ENCODE results near the gene RALGAPA2.

RALGAPA2 gene

DNA sequence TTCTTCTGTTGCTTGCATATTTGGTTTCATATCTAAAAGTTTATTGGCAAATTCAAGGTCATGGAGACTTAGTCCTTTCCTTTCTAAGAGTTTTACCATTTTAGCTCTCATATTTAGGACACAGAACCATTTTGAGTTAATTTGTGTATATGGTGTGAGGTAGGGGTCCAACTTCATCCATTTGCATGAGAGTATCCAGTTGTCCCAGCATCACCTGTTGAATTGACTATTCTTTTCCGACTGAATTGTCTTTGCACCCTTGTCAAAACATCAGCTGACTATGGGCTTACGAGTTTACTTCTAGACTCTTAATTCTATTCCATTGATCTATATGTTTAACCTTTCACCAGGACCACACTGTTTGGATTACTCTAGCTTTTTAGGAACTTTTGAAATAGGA is 157.5 kb downstream of the RALGAPA2 start:
- no peak overlapping the region for H3K9ac ChIP-seq (ENCODE audit: low read length)
- no peaks in the 10 kb centered on the region for H3K4me1 ChIP-seq (ENCODE audit: low read length)
- H3K4me2 ChIP-seq (ENCODE audit: low read length) = no peak overlapping the region
- H3K27me3 ChIP-seq (ENCODE audit: low read depth, low read length) = no peaks in the 10 kb centered on the region
- H3K4me3 ChIP-seq (ENCODE audit: low read length) = no peak overlapping the region
- H2AFZ ChIP-seq (ENCODE audit: low read depth, low read length) = no peak overlapping the region
- no peaks in the 10 kb centered on the region for H3K36me3 ChIP-seq (replicated peaks; ENCODE audit: low read depth, low read length)
- no peak overlapping the region for H3K27ac ChIP-seq (ENCODE audit: low read length)
- TF ChIP-seq, protein P1, sequence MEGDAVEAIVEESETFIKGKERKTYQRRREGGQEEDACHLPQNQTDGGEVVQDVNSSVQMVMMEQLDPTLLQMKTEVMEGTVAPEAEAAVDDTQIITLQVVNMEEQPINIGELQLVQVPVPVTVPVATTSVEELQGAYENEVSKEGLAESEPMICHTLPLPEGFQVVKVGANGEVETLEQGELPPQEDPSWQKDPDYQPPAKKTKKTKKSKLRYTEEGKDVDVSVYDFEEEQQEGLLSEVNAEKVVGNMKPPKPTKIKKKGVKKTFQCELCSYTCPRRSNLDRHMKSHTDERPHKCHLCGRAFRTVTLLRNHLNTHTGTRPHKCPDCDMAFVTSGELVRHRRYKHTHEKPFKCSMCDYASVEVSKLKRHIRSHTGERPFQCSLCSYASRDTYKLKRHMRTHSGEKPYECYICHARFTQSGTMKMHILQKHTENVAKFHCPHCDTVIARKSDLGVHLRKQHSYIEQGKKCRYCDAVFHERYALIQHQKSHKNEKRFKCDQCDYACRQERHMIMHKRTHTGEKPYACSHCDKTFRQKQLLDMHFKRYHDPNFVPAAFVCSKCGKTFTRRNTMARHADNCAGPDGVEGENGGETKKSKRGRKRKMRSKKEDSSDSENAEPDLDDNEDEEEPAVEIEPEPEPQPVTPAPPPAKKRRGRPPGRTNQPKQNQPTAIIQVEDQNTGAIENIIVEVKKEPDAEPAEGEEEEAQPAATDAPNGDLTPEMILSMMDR (IDR thresholded peaks at IDR 0.05; ENCODE audit: low read depth, low read length) = no peak
- no peak for TF ChIP-seq EZH2phosphoT487 (IDR thresholded peaks at IDR 0.05; ENCODE audit: low read depth)
- H3K79me2 ChIP-seq (ENCODE audit: low read length) = no peaks in the 10 kb centered on the region
- H4K20me1 ChIP-seq (ENCODE audit: insufficient read depth, low read length) = no peaks in the 10 kb centered on the region
- no peaks in the 10 kb centered on the region for H3K9me3 ChIP-seq (ENCODE audit: insufficient read depth, low read length)

DNA sequence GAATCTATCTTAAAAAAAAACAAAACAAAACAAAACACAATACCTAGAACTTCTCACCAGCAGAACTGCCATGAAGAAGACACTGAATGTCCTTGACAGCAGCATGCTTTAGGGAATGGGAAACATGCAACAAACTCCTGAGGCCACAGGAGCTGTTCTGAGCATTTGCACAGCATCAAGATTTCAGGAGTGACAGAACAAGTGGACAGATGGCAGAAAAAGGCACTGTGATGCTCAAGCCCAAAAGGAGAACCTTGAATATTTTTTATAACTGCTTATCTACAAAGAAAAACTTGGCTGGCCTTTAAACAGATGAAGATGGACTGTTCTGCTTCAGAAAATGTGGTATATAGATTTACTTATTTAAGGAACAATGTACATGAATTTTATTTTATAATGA is 158.9 kb downstream of the RALGAPA2 start:
- H3K9me3 ChIP-seq (ENCODE audit: insufficient read depth, low read length) = no peaks in the 10 kb centered on the region
- no peak overlapping the region for H3K9ac ChIP-seq (ENCODE audit: low read length)
- no peaks in the 10 kb centered on the region for H3K36me3 ChIP-seq (replicated peaks; ENCODE audit: low read depth, low read length)
- H3K27me3 ChIP-seq (ENCODE audit: low read depth, low read length) = no peaks in the 10 kb centered on the region
- H3K4me1 ChIP-seq (ENCODE audit: low read length) = no peaks in the 10 kb centered on the region
- no peak for TF ChIP-seq EZH2phosphoT487 (IDR thresholded peaks at IDR 0.05; ENCODE audit: low read depth)
- TF ChIP-seq, protein P1 (IDR thresholded peaks at IDR 0.05; ENCODE audit: low read depth, low read length) = no peak
- H4K20me1 ChIP-seq (ENCODE audit: insufficient read depth, low read length) = no peaks in the 10 kb centered on the region
- no peak overlapping the region for H3K4me3 ChIP-seq (ENCODE audit: low read length)
- no peak overlapping the region for H2AFZ ChIP-seq (ENCODE audit: low read depth, low read length)
- H3K27ac ChIP-seq (ENCODE audit: low read length) = no peak overlapping the region
- no peaks in the 10 kb centered on the region for H3K79me2 ChIP-seq (ENCODE audit: low read length)
- no peak overlapping the region for H3K4me2 ChIP-seq (ENCODE audit: low read length)

DNA sequence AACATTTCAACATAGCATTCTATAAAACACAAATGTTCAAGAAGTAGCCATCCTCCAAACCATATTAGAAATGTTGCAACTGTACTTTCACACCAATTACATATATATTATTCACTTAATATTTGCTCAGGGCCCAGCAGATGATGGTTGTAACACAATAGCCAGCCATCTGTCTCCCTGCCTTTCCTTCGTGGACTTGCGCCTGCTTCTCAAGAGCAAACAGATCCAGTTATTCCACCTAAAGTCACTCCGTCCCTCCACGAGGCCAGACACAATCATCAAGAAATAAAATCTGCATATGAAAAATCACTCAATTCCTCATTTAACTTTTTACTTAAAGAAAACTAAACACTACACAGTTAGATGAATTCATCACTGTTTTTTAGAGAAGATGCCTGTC is 160.4 kb downstream of the RALGAPA2 start:
- Histone ChIP-seq H3K36me3 (replicated peaks; ENCODE audit: low read depth, low read length) (no peaks in the 10 kb centered on the region), H3K4me3 (ENCODE audit: low read length) (no peak overlapping the region), H3K9me3 (ENCODE audit: insufficient read depth, low read length) (no peaks in the 10 kb centered on the region), H3K4me1 (ENCODE audit: low read length) (peaks cover 8% of the 10 kb centered on the region), H3K79me2 (ENCODE audit: low read length) (no peaks in the 10 kb centered on the region), H3K4me2 (ENCODE audit: low read length) (no peak overlapping the region), H3K9ac (ENCODE audit: low read length) (no peak overlapping the region), H3K27ac (ENCODE audit: low read length) (no peak overlapping the region), H3K27me3 (ENCODE audit: low read depth, low read length) (no peaks in the 10 kb centered on the region), H4K20me1 (ENCODE audit: insufficient read depth, low read length) (no peaks in the 10 kb centered on the region), H2AFZ (ENCODE audit: low read depth, low read length) (no peak overlapping the region)
- TF ChIP-seq EZH2phosphoT487 (IDR thresholded peaks at IDR 0.05; ENCODE audit: low read depth) = no peak
- TF ChIP-seq, protein P1 (IDR thresholded peaks at IDR 0.05; ENCODE audit: low read depth, low read length) = no peak

DNA sequence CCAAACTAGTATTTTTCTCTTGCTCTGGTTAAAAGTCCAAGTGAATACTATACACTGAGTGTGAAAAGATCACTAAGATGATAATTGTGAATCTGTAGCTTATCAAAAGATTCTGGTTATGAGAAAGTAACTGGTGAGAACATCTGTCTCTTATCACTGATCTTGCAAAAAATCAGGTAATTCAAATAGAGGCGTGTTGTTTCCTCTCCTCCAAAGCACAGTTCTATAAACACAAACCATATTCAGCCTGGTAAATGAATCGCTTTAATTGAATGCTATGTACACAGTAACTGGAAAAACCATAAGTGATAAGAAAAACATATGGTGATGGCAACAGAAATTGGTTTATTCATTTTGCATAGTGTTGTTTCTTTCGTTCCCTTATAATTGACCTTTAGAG is 161.0 kb downstream of the RALGAPA2 start:
- TF ChIP-seq EZH2phosphoT487 (IDR thresholded peaks at IDR 0.05; ENCODE audit: low read depth) = no peak
- TF ChIP-seq, protein P1 (IDR thresholded peaks at IDR 0.05; ENCODE audit: low read depth, low read length) = no peak
- no peak overlapping the region for H3K4me3 ChIP-seq (ENCODE audit: low read length)
- no peak overlapping the region for H3K4me2 ChIP-seq (ENCODE audit: low read length)
- H3K27ac ChIP-seq (ENCODE audit: low read length) = no peak overlapping the region
- H3K9ac ChIP-seq (ENCODE audit: low read length) = no peak overlapping the region
- no peaks in the 10 kb centered on the region for H3K79me2 ChIP-seq (ENCODE audit: low read length)
- H3K27me3 ChIP-seq (ENCODE audit: low read depth, low read length) = no peaks in the 10 kb centered on the region
- H3K4me1 ChIP-seq (ENCODE audit: low read length) = peaks cover 9% of the 10 kb centered on the region
- no peaks in the 10 kb centered on the region for H3K9me3 ChIP-seq (ENCODE audit: insufficient read depth, low read length)
- H3K36me3 ChIP-seq (replicated peaks; ENCODE audit: low read depth, low read length) = no peaks in the 10 kb centered on the region
- H2AFZ ChIP-seq (ENCODE audit: low read depth, low read length) = no peak overlapping the region
- H4K20me1 ChIP-seq (ENCODE audit: insufficient read depth, low read length) = no peaks in the 10 kb centered on the region

Data from OCI-LY3 (cell line).